Adipocyte (in vitro differentiated cells): ENCODE results near the gene TSNAX.

ENCODE experiments used
- DNase-seq: peaks from one replicate; pipeline ENCODE4 v3.0.0-alpha.2; 2015; ENCODE audit warnings: low read depth
- H3K27me3 ChIP-seq: replicated peaks from 2 replicates; pipeline ENCODE4 v1.7.0; 2013; ENCODE audit warnings: mild to moderate bottlenecking, low read length, moderate library complexity; ENCODE audit not compliant: control insufficient read depth, insufficient read depth
- H3K36me3 ChIP-seq: 2 replicates; pipeline ENCODE4 v1.7.0; 2013; ENCODE audit warnings: low read length, mild to moderate bottlenecking, moderate library complexity; ENCODE audit not compliant: control insufficient read depth, insufficient read depth, severe bottlenecking
- H3K4me1 ChIP-seq: 2 replicates; pipeline ENCODE4 v1.7.0; 2013; ENCODE audit warnings: mild to moderate bottlenecking, low read length, moderate library complexity; ENCODE audit not compliant: control insufficient read depth, insufficient read depth
- H3K4me3 ChIP-seq: 2 replicates; pipeline ENCODE4 v1.7.0; 2013; ENCODE audit warnings: mild to moderate bottlenecking, low read length, moderate library complexity
- H3K9ac ChIP-seq: 2 replicates; pipeline ENCODE4 v1.7.0; 2013; ENCODE audit warnings: mild to moderate bottlenecking, low read length, moderate library complexity
- H3K9me3 ChIP-seq: 2 replicates; pipeline ENCODE4 v1.7.0; 2013; ENCODE audit warnings: mild to moderate bottlenecking, low read length, moderate library complexity; ENCODE audit not compliant: control insufficient read depth

The TSNAX gene

DNA sequence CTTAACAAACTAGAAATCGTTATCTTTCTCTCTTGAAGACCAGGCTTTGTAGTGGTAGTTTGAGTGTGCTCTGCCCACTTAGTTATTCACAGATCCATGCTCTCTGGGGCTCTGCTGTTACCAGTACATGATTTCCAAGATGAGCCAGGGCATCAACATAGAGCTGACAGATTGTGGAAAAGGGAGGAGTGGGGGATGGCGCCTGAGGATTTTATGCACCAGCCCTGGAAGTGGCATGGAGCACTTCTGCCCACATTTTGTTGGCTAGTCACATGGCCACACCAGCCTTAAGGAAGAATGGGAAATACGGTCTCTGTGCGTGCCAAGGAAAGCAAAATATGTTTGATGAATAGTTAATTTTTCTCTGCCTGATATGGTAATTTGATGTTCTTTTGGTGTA lies 18.2 kb downstream of the TSNAX start:
- H3K9ac ChIP-seq = no peak overlapping the region
- peaks cover 10% of the 10 kb centered on the region for H3K4me1 ChIP-seq
- no peaks in the 10 kb centered on the region for H3K9me3 ChIP-seq
- H3K4me3 ChIP-seq = no peak overlapping the region
- DNase-seq = no peak
- H3K27me3 ChIP-seq = no peaks in the 10 kb centered on the region
- H3K36me3 ChIP-seq = peaks cover 54% of the 10 kb centered on the region

DNA sequence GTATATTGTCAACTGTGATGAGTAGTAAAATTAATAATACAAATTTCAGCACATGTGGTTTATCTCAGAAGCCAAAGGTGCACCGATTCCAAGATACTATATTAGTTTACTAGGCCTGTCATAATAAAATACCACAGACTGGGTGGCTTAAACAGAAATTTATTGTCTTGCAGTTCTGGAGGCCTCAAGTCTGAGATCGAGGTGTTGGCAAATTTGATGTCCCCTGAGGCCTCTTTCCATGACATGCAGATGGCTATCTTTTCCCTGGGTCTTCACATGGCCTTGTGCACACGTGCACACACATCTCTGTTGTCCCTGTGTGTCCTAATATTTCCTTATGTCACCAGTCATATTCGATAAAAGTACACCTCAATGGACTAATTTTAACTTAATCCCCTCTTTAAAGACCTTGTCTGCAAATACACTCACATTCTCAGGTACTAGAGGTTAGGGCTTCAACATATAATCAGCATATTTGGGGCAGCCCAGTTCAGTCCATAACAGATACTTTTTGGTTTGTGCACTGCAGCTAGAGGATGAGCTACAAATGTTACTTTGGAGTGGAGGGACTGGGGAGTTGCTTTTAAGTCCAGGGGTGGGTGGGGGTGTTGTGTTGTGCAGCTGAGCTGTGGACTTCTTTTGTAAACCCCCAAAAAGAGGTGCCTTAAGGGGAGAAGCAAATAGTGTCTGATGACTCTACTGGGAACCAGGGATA lies 21.4 kb downstream of the TSNAX start:
- Histone ChIP-seq H3K36me3 (peaks cover 32% of the 10 kb centered on the region), H3K4me3 (no peak overlapping the region), H3K4me1 (peaks cover 4% of the 10 kb centered on the region), H3K27me3 (no peaks in the 10 kb centered on the region), H3K9me3 (no peaks in the 10 kb centered on the region), H3K9ac (no peak overlapping the region)
- no peak for DNase-seq

DNA sequence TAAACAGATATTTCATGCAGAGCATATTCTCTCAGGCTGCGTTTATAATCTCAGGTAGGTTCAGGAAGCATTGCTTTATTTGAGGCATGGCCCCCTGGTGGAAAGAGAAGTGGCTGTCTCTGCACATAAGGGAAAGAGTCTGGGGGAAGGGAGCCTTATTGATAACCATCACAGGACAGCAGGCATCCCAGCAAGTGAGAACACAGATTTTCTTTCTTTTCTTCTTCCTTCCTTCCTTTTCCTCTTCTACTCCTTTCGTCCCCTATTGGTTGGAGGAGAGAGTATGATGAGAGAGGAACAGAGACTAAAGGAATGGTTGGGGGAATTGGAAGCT lies 21.9 kb downstream of the TSNAX start:
- Histone ChIP-seq H3K27me3 (no peaks in the 10 kb centered on the region), H3K36me3 (peaks cover 32% of the 10 kb centered on the region), H3K9ac (no peak overlapping the region), H3K4me1 (no peaks in the 10 kb centered on the region), H3K9me3 (no peaks in the 10 kb centered on the region), H3K4me3 (no peak overlapping the region)
- peak; percentile 17 for DNase-seq

- Histone ChIP-seq H3K4me1 (no peaks in the 10 kb centered on the region), H3K27me3 (no peaks in the 10 kb centered on the region), H3K4me3 (no peak overlapping the region), H3K36me3 (peaks cover 17% of the 10 kb centered on the region), H3K9me3 (no peaks in the 10 kb centered on the region), H3K9ac (no peak overlapping the region)
- DNase-seq = no peak
Measured at GRCh38 chr1:231553320-231553719, 24.9 kb downstream of the TSNAX start.

- Histone ChIP-seq H3K4me3 (no peak overlapping the region), H3K4me1 (no peaks in the 10 kb centered on the region), H3K27me3 (no peaks in the 10 kb centered on the region), H3K9ac (no peak overlapping the region), H3K36me3 (peaks cover 8% of the 10 kb centered on the region), H3K9me3 (no peaks in the 10 kb centered on the region)
- DNase-seq = no peak
Measured at GRCh38 chr1:231554969-231555368, 26.5 kb downstream of the TSNAX start.

GRCh38 chr1:231557411-231557810 lies 28.9 kb downstream of the TSNAX start:
- no peak for DNase-seq
- H3K36me3 ChIP-seq = peaks cover 12% of the 10 kb centered on the region
- H3K4me3 ChIP-seq = no peak overlapping the region
- no peaks in the 10 kb centered on the region for H3K27me3 ChIP-seq
- H3K4me1 ChIP-seq = no peaks in the 10 kb centered on the region
- no peaks in the 10 kb centered on the region for H3K9me3 ChIP-seq
- H3K9ac ChIP-seq = no peak overlapping the region

DNA sequence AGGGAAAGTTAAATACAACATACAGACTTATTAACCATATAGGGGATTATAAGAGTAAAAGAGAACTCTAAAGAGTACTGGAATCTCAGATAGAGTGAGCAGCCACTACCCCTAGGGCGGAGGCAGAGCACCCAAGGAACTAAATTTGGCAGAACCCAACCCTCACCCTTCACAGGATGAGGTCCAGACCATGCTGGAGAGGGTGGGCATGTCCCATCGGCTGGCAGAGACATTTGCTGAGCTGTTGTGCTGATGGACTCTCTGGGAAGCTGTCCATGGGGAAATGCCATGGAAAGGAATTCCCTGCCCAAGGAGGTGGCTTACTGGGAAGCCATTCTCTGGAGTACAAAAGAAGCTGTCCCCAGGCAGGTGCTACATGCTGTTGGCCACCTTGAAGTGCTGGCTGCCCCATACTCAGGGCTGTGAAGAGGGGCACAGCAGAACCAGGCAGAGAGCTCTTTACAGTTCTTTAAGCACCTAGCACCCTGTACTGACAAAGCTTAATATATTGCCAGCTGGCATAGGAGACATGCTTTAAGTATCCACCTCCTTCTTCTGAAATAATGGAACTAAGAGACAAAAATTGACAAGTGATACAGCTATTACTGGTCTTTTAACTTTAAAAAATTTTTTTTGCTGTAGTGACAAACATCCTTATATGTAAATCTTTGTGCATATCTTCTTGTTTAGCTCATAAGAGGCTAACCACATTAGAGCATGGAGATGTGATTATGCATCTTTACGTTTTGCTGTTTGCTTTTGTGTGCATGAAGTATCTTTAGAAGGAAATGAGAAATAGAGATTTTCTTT lies 29.6 kb downstream of the TSNAX start:
- H3K4me3 ChIP-seq = no peak overlapping the region

GRCh38 chr1:231558708-231559185 lies 30.3 kb downstream of the TSNAX start:
- H3K36me3 ChIP-seq = peaks cover 20% of the 10 kb centered on the region
- H3K4me1 ChIP-seq = no peaks in the 10 kb centered on the region
- H3K9ac ChIP-seq = no peak overlapping the region
- no peaks in the 10 kb centered on the region for H3K9me3 ChIP-seq
- H3K4me3 ChIP-seq = no peak overlapping the region
- no peak for DNase-seq
- no peaks in the 10 kb centered on the region for H3K27me3 ChIP-seq

More for the DNA sequence above, 29.6 kb downstream of the TSNAX start:
- Histone ChIP-seq H3K4me1 (no peaks in the 10 kb centered on the region), H3K9me3 (no peaks in the 10 kb centered on the region), H3K27me3 (no peaks in the 10 kb centered on the region), H3K9ac (no peak overlapping the region), H3K36me3 (peaks cover 17% of the 10 kb centered on the region)
- peak; percentile 34 for DNase-seq

GRCh38 chr1:231561647-231562383 lies 33.3 kb downstream of the TSNAX start:
- peaks cover 27% of the 10 kb centered on the region for H3K36me3 ChIP-seq
- no peaks in the 10 kb centered on the region for H3K27me3 ChIP-seq
- no peak for DNase-seq
- H3K9ac ChIP-seq = no peak overlapping the region
- H3K4me1 ChIP-seq = peaks cover 6% of the 10 kb centered on the region
- H3K4me3 ChIP-seq = no peak overlapping the region
- H3K9me3 ChIP-seq = no peaks in the 10 kb centered on the region

DNA sequence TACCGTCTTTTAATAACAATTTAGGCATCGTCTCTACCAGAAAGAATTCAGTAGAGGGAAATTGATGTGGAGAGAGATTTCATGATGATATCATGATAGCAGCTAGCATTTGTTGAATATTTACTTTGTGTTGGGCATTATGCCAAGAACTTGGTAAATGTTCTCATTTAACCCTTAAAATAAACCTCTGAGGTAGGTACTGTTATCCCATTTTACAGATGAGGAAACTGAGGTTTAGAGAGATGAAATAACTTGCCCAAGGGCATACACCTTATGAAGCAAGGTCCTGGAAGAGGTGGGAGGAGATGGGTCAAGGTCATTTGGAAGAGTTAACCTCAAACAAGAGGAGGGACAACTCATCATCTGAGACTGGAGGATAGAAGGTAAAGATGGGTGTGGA lies 34.8 kb downstream of the TSNAX start:
- H3K9ac ChIP-seq = no peak overlapping the region
- no peak overlapping the region for H3K4me3 ChIP-seq
- peaks cover 35% of the 10 kb centered on the region for H3K36me3 ChIP-seq
- no peak for DNase-seq
- H3K27me3 ChIP-seq = no peaks in the 10 kb centered on the region
- H3K9me3 ChIP-seq = no peaks in the 10 kb centered on the region
- H3K4me1 ChIP-seq = peaks cover 6% of the 10 kb centered on the region

GRCh38 chr1:231564373-231564772 lies 35.9 kb downstream of the TSNAX start:
- peaks cover 40% of the 10 kb centered on the region for H3K36me3 ChIP-seq
- peaks cover 6% of the 10 kb centered on the region for H3K4me1 ChIP-seq
- DNase-seq = no peak
- H3K27me3 ChIP-seq = no peaks in the 10 kb centered on the region
- no peak overlapping the region for H3K4me3 ChIP-seq
- no peaks in the 10 kb centered on the region for H3K9me3 ChIP-seq
- H3K9ac ChIP-seq = no peak overlapping the region
